GM21390 (cell line): Measurements from ENCODE around the gene TBC1D3I.
"Not testable (repeated sequence)": the region's sequence is repeated elsewhere in the genome, so short reads cannot be mapped to it uniquely, and the experiment has no call there.

ENCODE experiments used
- ATAC-seq: cut with Tn5 transposase; IDR thresholded peaks from one replicate; pipeline ENCODE4 v1.9.1; 2021; ENCODE audit not compliant: unreplicated experiment

Gene TBC1D3I

GRCh38 chr17:36264470-36264869 lies at the start of gene TBC1D3I:
Gene TBC1D3I, minus strand, starts transcription at chr17:36264570. Its CDS starts 1,585 bp downstream, at chr17:36262985.
- not testable (repeated sequence) for ATAC-seq

DNA sequence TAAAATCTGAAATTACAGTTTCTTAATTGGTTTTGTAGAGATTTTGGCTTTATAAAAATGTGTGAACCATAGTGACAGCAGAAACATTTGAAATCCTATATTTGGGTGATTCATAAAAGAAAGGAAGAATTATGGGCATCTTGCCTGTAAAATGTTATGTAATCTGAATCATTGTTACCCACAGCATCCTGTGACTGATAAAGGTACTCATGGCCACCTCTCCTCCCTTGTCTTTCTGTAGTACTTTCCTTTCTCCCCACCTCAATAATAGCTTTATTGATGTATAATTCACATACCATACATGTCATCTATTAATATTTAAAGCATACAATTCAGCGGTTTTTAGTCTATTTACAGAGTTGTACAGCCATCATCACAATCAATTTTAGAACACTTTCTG lies 30.8 kb upstream of the TBC1D3I start:
- not testable (repeated sequence) for ATAC-seq

DNA sequence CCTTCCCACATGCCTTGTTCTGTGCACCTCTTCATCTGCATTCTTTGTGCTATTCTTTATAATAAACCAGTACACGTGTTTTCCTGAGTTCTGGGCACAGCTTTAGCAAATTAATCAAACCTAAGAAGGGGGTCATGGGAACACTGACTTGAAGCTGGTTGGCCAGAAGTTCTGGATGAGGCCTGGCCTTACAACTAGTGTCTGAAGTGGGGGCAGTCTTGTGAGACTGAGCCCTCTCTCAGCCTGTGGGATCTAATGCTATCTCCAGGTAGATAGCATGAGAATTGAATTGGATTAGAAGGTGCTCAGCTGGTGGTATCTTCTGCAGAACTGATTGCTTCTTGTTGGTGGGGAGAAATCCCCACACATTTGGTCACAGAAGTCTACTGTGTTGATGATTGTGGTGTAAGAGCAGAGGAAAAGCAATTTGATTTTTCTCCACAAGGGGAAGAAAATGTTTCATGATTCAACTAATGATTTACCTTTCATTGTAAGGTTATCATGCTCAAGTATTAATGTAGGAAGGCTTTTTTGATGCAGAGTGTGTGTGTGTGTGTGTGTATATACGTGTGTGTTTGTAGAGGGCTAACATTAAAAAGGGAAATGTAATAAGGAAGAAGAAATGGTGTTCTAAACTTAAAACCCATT lies 25.7 kb upstream of the TBC1D3I start:
- ATAC-seq = not testable (repeated sequence)

GRCh38 chr17:36284219-36284618 lies 19.8 kb upstream of the TBC1D3I start:
- not testable (repeated sequence) for ATAC-seq

- ATAC-seq = not testable (repeated sequence)
Observed at GRCh38 chr17:36283256-36283655, 18.9 kb upstream of the TBC1D3I start.

GRCh38 chr17:36242046-36242445 lies 22.3 kb downstream of the TBC1D3I start:
- not testable (repeated sequence) for ATAC-seq

- not testable (repeated sequence) for ATAC-seq
Observed at GRCh38 chr17:36229644-36230043, 34.7 kb downstream of the TBC1D3I start.

- ATAC-seq = not testable (repeated sequence)
Observed at GRCh38 chr17:36222967-36223366, 41.4 kb downstream of the TBC1D3I start.

DNA sequence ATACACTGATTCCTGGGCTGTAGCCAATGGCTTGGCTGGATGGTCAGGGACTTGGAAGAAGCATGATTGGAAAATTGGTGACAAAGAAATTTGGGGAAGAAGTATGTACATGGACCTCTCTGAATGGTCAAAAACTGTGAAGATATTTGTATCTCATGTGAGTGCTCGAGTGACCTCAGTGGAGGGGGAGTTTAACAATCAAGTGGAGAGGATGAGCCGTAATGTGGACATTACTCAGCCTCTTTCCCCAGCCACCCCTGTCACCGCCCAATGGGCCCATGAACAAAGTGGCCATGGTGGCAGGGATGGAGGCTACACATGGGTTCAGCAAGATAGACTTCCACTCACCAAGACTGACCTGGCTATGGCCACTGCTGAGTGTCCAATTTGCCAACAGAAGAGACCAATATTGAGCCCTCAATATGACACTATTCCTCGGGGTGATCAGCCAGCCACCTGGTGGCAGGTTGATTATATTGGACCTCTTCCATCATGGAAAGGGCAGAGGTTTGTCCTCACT lies 42.7 kb downstream of the TBC1D3I start:
- ATAC-seq = not testable (repeated sequence)

GRCh38 chr17:36220737-36221580 lies 43.4 kb downstream of the TBC1D3I start:
- ATAC-seq = not testable (repeated sequence)

GRCh38 chr17:36219556-36219955 lies 44.8 kb downstream of the TBC1D3I start:
- ATAC-seq = not testable (repeated sequence)

- ATAC-seq = not testable (repeated sequence)
Observed at GRCh38 chr17:36215406-36216308, 48.7 kb downstream of the TBC1D3I start.

GRCh38 chr17:36214918-36215317 lies 49.5 kb downstream of the TBC1D3I start:
- ATAC-seq = no peak

DNA sequence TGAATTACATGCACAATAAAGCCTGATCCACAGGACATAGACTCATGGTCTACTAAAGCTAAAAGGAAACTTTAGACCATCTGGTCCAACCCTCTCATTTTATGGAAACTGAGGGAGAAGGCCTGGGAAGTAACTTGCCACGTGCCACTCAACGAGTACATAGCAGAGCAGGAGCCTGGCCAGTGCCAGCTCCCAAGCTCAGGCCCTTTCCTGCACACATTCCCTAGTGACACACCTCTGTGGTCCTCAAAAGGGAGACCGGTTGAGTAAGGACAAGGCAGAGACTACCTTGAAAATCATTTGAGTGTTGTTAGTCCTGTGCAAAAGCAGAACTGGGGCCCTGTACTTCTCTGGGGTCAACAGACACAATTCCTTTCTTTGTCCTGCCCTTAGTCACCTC lies 50.7 kb downstream of the TBC1D3I start:
- no peak for ATAC-seq

DNA sequence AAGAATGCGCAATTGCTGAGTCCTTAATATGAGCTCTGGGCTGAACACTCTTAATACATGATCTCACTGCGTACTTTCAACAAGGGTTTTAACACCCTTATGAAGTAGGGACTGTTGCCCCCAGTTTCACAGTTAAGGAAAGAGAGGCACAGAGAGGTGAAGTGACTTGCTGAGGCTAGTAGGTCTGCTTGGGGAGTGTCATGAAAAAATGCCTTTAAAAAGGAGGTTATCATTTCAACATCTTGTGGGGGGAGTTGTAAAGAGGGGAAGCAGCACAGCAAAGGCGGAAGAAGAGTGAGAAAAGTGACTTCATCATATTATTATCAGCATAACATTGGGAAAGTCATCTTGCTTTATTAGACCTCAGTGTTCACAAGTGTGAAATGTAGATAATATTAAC lies 51.4 kb downstream of the TBC1D3I start:
- ATAC-seq = no peak

- no peak for ATAC-seq
Observed at GRCh38 chr17:36212272-36212605, 52.1 kb downstream of the TBC1D3I start.

DNA sequence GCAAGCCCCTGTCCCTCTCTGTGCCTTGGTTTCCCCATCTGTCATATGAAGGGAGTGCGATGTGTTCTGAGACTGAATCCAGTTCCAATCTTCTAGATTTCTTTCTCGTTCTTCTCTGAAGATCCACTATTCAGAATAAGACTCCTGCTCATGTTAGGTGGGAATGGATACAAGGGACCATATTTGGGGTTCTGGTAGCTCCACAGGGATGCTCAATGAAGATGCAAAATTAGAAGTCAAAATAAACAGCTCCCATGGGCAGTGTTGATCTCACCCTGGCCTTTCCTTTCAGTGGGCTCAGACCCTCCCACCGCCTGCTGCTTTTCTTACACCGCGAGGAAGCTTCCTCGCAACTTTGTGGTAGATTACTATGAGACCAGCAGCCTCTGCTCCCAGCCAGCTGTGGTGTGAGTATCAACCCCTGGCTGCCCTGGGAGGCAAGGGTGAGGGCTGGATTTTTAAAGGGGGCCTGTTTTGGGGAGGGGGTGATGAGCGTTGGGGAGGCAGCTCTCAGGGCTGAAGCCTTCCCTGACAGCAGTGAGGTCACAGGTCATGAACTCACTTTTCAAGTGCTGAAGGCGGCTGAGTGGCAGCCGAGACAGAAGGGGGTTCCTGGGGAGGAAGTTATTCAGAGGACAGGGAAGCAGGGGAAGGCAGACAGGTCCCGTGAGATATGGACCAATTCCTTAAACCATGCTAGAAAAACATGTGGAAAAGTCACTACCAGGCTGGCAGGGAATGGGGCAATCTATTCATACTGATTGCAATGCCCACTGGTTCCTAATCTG lies 52.7 kb downstream of the TBC1D3I start:
- ATAC-seq = not testable (repeated sequence)

GRCh38 chr17:36210439-36211211 lies 53.7 kb downstream of the TBC1D3I start, which contains the start of gene CCL4L2:
Gene CCL4L2, plus strand, starts transcription at chr17:36211063.
- ATAC-seq = peak; percentile 68

GRCh38 chr17:36209575-36209974 lies 54.8 kb downstream of the TBC1D3I start:
- ATAC-seq = no peak
